ENCODE results near the gene APBB1IP. TPM values are rescaled to one million over a fixed set of nuclear protein-coding genes. Genes with fewer than 3 reads are reported as not detected.
"Not testable (repeated sequence)": the region's sequence is repeated elsewhere in the genome, so short reads cannot be mapped to it uniquely, and the experiment has no call there.

APBB1IP gene, protein sequence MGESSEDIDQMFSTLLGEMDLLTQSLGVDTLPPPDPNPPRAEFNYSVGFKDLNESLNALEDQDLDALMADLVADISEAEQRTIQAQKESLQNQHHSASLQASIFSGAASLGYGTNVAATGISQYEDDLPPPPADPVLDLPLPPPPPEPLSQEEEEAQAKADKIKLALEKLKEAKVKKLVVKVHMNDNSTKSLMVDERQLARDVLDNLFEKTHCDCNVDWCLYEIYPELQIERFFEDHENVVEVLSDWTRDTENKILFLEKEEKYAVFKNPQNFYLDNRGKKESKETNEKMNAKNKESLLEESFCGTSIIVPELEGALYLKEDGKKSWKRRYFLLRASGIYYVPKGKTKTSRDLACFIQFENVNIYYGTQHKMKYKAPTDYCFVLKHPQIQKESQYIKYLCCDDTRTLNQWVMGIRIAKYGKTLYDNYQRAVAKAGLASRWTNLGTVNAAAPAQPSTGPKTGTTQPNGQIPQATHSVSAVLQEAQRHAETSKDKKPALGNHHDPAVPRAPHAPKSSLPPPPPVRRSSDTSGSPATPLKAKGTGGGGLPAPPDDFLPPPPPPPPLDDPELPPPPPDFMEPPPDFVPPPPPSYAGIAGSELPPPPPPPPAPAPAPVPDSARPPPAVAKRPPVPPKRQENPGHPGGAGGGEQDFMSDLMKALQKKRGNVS
- 10 to 100 TPM; 80.9 to 82.2 TPM for total RNA-seq

DNA sequence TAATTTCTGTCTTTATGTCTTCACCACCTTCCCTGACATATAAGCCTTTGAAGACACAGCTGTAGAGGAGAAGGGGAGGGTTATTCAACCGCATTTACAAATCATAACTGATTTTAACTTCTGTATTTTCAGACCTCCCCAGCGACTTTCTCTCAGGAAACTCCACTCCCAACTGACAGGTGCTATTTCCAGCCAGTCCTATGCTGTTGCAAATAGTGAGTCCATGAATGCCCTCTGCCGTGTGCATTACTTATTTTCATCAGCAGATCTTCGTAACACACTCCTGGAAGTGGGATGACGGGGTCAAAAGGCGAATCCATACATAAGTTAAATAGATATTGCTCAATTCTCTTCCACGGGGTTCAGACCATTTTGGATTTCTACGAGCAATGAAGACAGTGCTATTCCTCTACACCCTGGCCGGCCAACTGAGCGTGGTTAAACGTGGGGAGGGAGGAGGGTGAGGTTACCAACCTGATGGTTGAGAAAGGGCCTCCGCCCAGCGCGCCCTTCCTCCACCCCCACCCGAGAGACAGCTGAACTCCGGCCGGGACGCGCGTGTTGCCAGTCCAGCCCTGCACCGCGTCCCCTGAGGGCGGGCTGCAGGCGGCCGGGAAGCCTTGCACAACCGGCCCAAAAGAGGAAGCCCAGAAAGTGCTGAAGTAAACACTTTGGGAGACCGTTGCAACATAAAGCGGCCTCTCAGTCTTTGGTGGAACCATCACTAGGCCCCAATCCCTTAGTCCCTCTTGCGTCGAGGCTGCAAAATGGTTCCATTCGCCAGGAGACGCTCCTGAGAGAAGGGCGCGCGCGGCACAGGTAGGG is at the start of gene APBB1IP:
Gene APBB1IP, plus strand, starts transcription at position 705 of the 825 bp plus-strand sequence. CDS start 53,986 bp downstream, outside the sequence.
- DNase-seq: peak; percentile 70
- H3K27me3 Mint-ChIP-seq: peaks cover 1% of the 10 kb centered on the region
- H3K4me1 Mint-ChIP-seq: peaks cover 42% of the 10 kb centered on the region
- CTCF ChIA-PET: interaction anchor here (0.5 to 1.1 kb wide), 2 partner anchors 29 to 444 kb away, joined by 3 to 4 read pairs; no protein-coding TSS in a partner anchor
- peak within 1 kb of the TSS; percentile 89 for H3K27ac Mint-ChIP-seq
- peaks cover 24% of the 10 kb centered on the region for H3K36me3 Mint-ChIP-seq (ENCODE audit: low read depth)
- peak within 1 kb of the TSS; percentile 88 for H3K4me3 Mint-ChIP-seq
- no peaks in the 10 kb centered on the region for H3K9me3 Mint-ChIP-seq
- POLR2A ChIA-PET: interaction anchor here (1.0 to 6.8 kb wide), 11 partner anchors 10 to 805 kb away, joined by 3 to 57 read pairs (median 7); partner anchors contain the start of genes MASTL and YME1L1

DNA sequence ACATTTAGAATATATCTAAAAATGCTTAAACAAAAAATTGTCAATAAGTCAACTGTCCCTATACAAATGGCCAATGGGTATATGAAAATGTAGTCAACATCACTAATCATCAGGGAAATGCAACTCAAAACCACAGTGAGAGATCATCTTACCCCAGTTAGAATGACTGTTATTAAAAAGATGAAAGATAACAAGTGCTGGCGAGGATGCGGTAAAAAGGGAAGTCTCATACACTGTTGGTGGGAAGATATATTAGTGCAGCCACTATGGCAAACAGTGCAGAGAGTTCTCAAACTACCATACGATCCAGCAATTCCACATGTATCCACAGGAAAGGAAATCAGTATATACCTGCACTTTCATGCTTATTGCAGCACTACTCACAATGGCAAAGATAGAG is 48.6 kb upstream of the APBB1IP start:
- Mint-ChIP-seq H3K4me3 (no peak overlapping the region), H3K4me1 (peaks cover 1% of the 10 kb centered on the region), H3K27me3 (peaks cover 24% of the 10 kb centered on the region), H3K27ac (no peak overlapping the region), H3K36me3 (ENCODE audit: low read depth) (no peaks in the 10 kb centered on the region), H3K9me3 (peaks cover 6% of the 10 kb centered on the region)
- ChIA-PET POLR2A (no interaction called here), CTCF (no interaction called here)
- no peak for DNase-seq

DNA sequence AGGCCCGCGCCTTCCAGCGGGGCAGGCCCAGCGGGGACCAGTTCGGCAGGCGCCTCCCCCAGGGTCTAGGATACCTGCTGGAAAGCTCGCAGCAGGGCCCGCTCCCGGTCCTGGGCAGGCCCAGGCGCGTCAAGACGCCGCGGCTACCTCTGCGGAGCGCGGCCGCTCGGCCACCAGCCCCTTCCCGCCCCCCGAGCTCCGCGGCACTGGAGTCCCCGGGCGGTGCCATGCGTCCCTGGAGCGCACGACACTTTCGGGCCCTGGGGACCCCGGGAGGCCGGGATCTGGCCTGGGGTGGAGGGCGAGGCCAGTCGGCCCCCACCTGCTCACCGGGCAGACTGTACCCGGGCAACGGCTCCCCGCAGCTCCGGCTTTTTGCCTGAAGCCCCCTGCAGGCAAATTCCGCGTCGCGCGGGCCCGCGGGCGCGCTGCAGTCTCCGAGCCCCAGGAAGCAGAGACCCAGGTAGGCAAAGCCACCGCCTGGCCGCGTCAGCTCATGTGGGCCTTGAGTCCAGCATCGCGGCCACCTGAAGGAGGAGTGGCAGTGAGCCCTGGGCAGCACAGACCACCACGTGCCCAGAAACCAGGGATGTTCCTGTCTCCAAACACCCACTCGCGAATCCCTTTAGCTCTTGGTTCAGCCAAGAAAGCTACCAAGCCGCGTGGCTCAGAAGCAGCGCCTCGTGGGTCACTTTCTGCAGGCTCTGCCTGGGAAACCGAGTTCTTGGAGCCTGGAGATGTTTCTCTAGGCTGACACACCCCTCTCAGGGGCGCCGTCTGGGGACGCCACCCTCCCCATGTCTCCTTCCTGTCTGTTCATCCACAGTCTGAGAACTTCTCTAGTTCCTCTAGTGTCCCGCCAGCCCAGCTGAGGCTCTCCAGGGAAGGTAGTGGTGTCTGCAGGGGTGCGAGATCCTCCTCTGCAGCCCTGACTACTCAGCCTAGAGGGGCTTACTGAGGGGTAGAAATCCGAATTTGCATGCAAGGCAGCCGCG is 46.1 kb upstream of the APBB1IP start:
- no peak for DNase-seq
- ChIA-PET POLR2A (no interaction called here), CTCF (no interaction called here)
- no peak overlapping the region for H3K4me3 Mint-ChIP-seq
- H3K9me3 Mint-ChIP-seq: peaks cover 6% of the 10 kb centered on the region
- peaks cover 24% of the 10 kb centered on the region for H3K27me3 Mint-ChIP-seq
- no peaks in the 10 kb centered on the region for H3K36me3 Mint-ChIP-seq (ENCODE audit: low read depth)
- no peak overlapping the region for H3K27ac Mint-ChIP-seq
- peaks cover 1% of the 10 kb centered on the region for H3K4me1 Mint-ChIP-seq

DNA sequence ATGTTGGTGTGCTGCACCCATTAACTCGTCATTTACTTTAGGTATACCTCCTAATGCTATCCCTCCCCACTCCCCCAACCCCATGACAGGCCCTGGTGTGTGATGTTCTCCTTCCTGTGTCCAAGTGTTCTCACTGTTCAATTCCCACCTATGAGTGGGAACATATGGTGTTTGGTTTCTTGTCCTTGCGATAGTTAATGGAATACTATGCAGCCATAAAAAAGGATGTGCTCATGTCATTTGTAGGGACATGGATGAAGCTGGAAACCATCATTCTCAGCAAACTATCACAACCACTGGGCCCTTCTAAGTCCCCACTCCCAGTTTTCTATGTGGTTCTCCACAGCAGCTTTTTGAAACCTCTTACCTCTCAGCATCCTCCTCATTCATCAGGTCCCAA is 39.8 kb upstream of the APBB1IP start:
- H3K27ac Mint-ChIP-seq; H3K36me3 Mint-ChIP-seq (ENCODE audit: low read depth); CTCF ChIA-PET; H3K9me3 Mint-ChIP-seq; POLR2A ChIA-PET; H3K4me1 Mint-ChIP-seq; H3K4me3 Mint-ChIP-seq; H3K27me3 Mint-ChIP-seq; DNase-seq: not testable (repeated sequence)

DNA sequence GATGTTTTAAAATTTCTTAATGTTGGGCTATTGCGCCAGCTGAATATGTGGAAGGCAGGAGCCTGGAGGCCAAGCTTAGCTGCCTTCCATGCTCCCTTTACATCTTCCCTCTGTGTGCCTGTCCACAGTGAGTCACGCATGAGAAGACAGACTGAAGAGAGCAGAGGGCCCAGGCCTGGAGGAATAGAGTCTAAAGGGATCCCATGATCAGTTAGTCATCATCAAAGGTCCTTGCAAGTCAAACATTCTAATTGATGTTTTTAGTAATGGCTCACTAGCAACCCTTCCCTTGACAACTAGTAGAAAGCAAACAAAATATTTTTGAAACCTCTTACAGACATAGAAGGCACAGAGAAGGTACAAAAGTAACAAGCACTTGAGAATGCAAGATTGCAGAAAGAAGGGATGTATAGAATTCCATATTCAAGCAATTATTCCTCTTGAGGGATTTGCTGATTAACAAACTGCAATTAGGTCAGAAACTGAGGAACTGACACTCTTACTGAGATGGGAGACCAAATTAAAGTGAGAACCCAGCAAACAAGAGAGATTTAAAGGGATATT is 30.7 kb upstream of the APBB1IP start:
- DNase-seq: no peak
- Mint-ChIP-seq H3K27ac (no peak overlapping the region), H3K9me3 (no peaks in the 10 kb centered on the region), H3K4me3 (no peak overlapping the region), H3K4me1 (no peaks in the 10 kb centered on the region), H3K36me3 (ENCODE audit: low read depth) (no peaks in the 10 kb centered on the region), H3K27me3 (peaks cover 9% of the 10 kb centered on the region)
- CTCF ChIA-PET: interaction anchor here (1.0 kb wide), 1 partner anchor 11 kb away, joined by 4 read pairs; no protein-coding TSS in a partner anchor
- POLR2A ChIA-PET: no interaction called here

DNA sequence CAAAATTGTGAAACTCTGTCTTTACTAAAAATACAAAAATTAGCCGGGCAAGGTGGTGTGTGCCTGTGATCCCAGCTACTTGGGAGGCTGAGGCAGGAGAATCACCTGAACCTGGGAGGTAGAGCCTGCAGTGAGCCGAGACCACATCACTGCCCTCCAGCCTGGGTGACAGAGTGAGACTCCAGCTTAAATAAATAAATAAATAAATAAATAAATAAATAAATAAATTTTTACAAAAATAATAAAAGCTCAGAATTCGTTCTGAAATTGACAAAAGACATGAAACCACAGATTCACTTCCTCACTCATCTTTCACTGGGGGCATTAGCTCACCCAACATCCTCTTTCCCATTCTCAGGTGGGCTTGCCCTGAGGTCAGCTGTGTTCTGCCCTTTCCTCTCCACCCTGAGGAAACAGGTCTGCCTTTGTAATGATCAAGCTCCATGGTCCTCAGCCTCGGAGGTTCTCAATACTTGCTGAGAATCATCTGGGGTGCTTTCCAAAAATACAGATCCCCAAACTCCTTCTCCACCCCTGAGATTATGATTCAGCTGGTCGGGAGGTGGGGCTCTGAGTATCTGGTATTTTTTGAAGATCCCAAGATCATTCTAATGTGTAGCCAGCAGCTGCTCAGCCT is 29.2 kb upstream of the APBB1IP start:
- peaks cover 14% of the 10 kb centered on the region for H3K27me3 Mint-ChIP-seq
- H3K36me3 Mint-ChIP-seq (ENCODE audit: low read depth): no peaks in the 10 kb centered on the region
- POLR2A ChIA-PET: no interaction called here
- H3K9me3 Mint-ChIP-seq: no peaks in the 10 kb centered on the region
- no peak overlapping the region for H3K27ac Mint-ChIP-seq
- DNase-seq: no peak
- CTCF ChIA-PET: no interaction called here
- H3K4me1 Mint-ChIP-seq: no peaks in the 10 kb centered on the region
- no peak overlapping the region for H3K4me3 Mint-ChIP-seq

DNA sequence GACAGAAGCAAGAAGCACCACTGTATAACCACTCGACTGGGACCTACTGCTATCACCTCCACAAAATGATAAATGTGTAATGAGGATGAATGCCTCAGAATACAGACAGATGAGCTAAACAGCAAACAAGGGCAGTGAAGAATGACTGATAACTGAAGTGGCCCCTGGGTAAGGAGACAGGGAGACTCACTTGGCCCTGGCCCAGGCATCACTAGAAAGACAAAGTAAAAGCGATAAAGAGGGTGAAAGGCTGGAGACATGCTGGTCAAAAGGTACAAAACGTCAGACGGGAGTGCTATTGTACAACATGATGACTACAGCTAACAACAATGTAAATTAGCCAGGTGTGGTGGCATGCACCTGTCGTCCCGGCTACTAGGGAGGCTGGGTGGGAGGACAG is 27.8 kb upstream of the APBB1IP start:
- ChIA-PET POLR2A (no interaction called here), CTCF (no interaction called here)
- Mint-ChIP-seq H3K27me3 (peaks cover 12% of the 10 kb centered on the region), H3K4me1 (no peaks in the 10 kb centered on the region), H3K36me3 (ENCODE audit: low read depth) (no peaks in the 10 kb centered on the region), H3K4me3 (no peak overlapping the region), H3K27ac (no peak overlapping the region), H3K9me3 (no peaks in the 10 kb centered on the region)
- no peak for DNase-seq

DNA sequence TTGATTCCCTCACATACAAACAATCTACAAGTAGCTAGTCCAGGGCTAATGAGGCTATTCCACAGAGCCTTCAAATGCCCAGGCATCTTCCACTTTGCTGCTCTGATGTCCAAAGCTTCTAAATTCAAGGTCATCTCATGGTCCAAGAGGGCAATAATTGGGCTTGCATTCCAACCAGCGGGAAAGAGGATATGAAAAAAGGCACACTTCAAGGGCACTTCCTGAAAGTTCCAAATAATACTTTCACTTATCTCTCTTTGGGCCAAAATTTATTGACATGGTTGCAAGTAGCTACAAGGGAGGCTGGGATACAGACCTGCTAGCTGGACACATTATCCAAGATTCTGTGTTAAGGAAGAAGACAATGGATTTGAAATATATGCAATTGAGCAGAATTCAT is 25.2 kb upstream of the APBB1IP start:
- CTCF ChIA-PET: interaction anchor here (0.8 kb wide), 1 partner anchor 610 kb away, joined by 3 read pairs; no protein-coding TSS in a partner anchor
- peaks cover 21% of the 10 kb centered on the region for H3K27me3 Mint-ChIP-seq
- no peak for DNase-seq
- no peaks in the 10 kb centered on the region for H3K9me3 Mint-ChIP-seq
- no peak overlapping the region for H3K27ac Mint-ChIP-seq
- H3K4me1 Mint-ChIP-seq: no peaks in the 10 kb centered on the region
- POLR2A ChIA-PET: no interaction called here
- H3K4me3 Mint-ChIP-seq: no peak overlapping the region
- H3K36me3 Mint-ChIP-seq (ENCODE audit: low read depth): no peaks in the 10 kb centered on the region

DNA sequence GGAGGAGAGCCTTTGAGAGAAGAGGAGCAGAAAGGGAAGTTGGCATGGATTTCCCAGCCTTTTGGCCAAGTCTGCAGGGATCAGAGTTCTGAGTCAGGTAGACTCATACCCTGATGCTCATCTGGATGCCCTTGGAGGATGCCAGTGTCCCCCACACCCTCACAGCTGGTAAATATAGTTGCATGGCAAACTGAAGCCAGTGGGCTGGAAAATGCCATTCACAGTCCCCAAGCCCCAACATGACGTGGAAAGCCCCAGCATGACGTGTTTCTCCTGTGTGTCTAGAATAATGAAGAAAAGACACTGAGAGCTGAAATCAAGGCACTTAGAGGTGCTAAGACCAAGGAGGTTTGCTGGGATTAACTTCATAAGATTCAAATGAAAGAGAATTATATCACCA is 24.8 kb upstream of the APBB1IP start:
- DNase-seq: no peak
- Mint-ChIP-seq H3K36me3 (ENCODE audit: low read depth) (no peaks in the 10 kb centered on the region), H3K4me1 (no peaks in the 10 kb centered on the region), H3K9me3 (no peaks in the 10 kb centered on the region), H3K27me3 (peaks cover 21% of the 10 kb centered on the region), H3K27ac (no peak overlapping the region), H3K4me3 (no peak overlapping the region)
- ChIA-PET CTCF (no interaction called here), POLR2A (no interaction called here)

DNA sequence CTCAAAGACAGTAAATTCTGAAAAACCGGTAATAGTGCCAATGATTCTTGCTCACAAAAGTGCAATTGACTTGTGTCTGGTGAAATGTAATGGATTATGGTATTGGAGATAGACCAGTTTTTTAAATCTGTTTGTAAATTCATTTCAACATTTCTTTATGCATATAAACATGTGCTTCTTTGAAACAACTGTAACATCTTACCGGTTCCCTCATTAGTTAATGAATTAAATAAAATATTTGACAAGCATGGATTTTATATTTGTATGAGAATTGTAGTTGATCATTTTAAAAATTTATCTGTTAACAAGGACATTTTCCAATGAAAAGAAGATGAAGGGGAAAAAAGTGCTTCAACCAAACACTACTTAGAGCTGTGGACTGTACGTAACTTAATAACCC is 21.0 kb upstream of the APBB1IP start:
- Mint-ChIP-seq H3K9me3 (no peaks in the 10 kb centered on the region), H3K4me1 (no peaks in the 10 kb centered on the region), H3K4me3 (no peak overlapping the region), H3K36me3 (ENCODE audit: low read depth) (no peaks in the 10 kb centered on the region), H3K27ac (no peak overlapping the region), H3K27me3 (peaks cover 22% of the 10 kb centered on the region)
- ChIA-PET CTCF (no interaction called here), POLR2A (no interaction called here)
- DNase-seq: no peak

DNA sequence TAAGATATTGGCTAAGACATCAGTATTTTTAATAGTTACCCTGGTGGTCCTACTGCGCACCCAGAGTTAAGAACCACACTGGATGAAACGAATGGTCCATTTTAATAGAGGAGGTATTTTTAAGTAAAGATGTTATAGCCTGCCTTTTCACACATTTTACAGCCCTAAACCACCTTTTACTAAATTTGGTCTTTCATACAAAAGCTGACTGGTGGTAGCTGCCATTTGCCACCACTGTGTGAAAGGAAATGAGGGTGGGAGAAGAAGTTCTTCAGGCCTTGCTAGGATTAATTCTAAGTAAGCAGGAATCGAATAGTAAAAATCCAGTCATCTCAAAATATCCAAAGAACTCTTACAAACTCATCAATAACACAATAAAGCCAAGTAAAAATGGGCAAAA is 15.2 kb upstream of the APBB1IP start:
- H3K27ac Mint-ChIP-seq: no peak overlapping the region
- H3K9me3 Mint-ChIP-seq: no peaks in the 10 kb centered on the region
- CTCF ChIA-PET: no interaction called here
- peaks cover 4% of the 10 kb centered on the region for H3K27me3 Mint-ChIP-seq
- H3K4me3 Mint-ChIP-seq: no peak overlapping the region
- POLR2A ChIA-PET: no interaction called here
- no peak for DNase-seq
- no peaks in the 10 kb centered on the region for H3K4me1 Mint-ChIP-seq
- no peaks in the 10 kb centered on the region for H3K36me3 Mint-ChIP-seq (ENCODE audit: low read depth)

DNA sequence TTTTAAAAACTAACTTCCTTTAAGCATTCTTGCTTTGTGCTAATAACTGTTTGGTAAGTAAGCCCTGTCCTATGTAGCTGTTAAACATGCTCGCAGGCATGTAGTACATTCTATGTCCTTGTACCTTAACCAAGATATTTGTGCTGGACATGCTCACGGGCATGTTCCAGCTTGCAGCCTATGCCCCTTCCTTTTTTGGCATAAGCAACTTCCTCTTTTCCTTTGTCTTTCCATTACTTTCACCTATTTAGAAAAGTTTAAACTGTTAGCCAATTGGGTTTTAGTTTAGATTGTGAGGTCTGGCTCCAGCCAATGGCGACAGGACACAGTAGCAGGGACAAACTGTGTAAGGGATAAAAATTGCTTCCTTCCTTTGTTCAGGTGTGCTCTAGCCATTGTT is 14.4 kb upstream of the APBB1IP start:
- CTCF ChIA-PET: no interaction called here
- no peaks in the 10 kb centered on the region for H3K36me3 Mint-ChIP-seq (ENCODE audit: low read depth)
- H3K27me3 Mint-ChIP-seq: peaks cover 6% of the 10 kb centered on the region
- no peaks in the 10 kb centered on the region for H3K9me3 Mint-ChIP-seq
- H3K4me3 Mint-ChIP-seq: no peak overlapping the region
- no peak for DNase-seq
- POLR2A ChIA-PET: no interaction called here
- H3K4me1 Mint-ChIP-seq: no peaks in the 10 kb centered on the region
- H3K27ac Mint-ChIP-seq: no peak overlapping the region
